ENCODE results near the gene FAM83B. TPM values are rescaled to one million over a fixed set of nuclear protein-coding genes. Genes with fewer than 3 reads are reported as not detected.

Gene FAM83B
- total RNA-seq, 1 experiment from 2014 or later: 5.7 TPM

- no peak overlapping the region for H2AFZ ChIP-seq (ENCODE audit: low read length)
- no peaks in the 10 kb centered on the region for H4K20me1 ChIP-seq (ENCODE audit: control insufficient read depth, insufficient read depth, insufficient read length)
- no peak overlapping the region for H3K9ac ChIP-seq (ENCODE audit: extremely low read depth, insufficient read length, low read length)
These were observed 141.2 kb downstream of the FAM83B start for GRCh38 chr6:54987633-54988290.

More at GRCh38 chr6:54987633-54988290, 141.2 kb downstream of the FAM83B start:
- H2BK20ac ChIP-seq (ENCODE audit: low read depth, low read length, poor library complexity, severe bottlenecking): no peak overlapping the region
- no peaks in the 10 kb centered on the region for H3K79me2 ChIP-seq (ENCODE audit: insufficient read depth, low read length)
- no peaks in the 10 kb centered on the region for H3K9me3 ChIP-seq (ENCODE audit: control insufficient read depth, low read depth, low read length)
- H3K23ac ChIP-seq (ENCODE audit: insufficient read length, low read depth, low read length): no peak overlapping the region
- no peak for DNase-seq
- no peak overlapping the region for H3T11ph ChIP-seq (ENCODE audit: low read length)
- H2AK5ac ChIP-seq (ENCODE audit: insufficient read length, low read length): no peak overlapping the region
- H2BK5ac ChIP-seq (ENCODE audit: insufficient read length, low read length): no peak overlapping the region
- H2BK15ac ChIP-seq (ENCODE audit: low read depth, low read length): no peak overlapping the region
- no peaks in the 10 kb centered on the region; a peak in 3 of 7 replicates for H3K36me3 Mint-ChIP-seq (ENCODE audit: insufficient read depth in 1 of 3, low read depth in 3 of 3)
- no peak overlapping the region for H3K27ac ChIP-seq (ENCODE audit: insufficient read length, low read depth, low read length)
- H3K27me3 ChIP-seq (ENCODE audit: insufficient read depth, low read length): no peaks in the 10 kb centered on the region
- no peak overlapping the region for H3K27ac Mint-ChIP-seq
- no peak overlapping the region for H3K56ac ChIP-seq (ENCODE audit: insufficient read length, low read depth, low read length)
- H4K8ac ChIP-seq (replicated peaks; ENCODE audit: insufficient read length, low read depth, low read length): no peak overlapping the region
- no peak overlapping the region for H2BK12ac ChIP-seq (ENCODE audit: insufficient read length, low read depth, low read length)
- H3K4ac ChIP-seq (ENCODE audit: low read depth, low read length): no peak overlapping the region
- TF ChIP-seq CTCF (conservative IDR thresholded peaks at IDR 0.05): no peak
- H3K18ac ChIP-seq (ENCODE audit: insufficient read length, low read depth, low read length): no peak overlapping the region
- no peaks in the 10 kb centered on the region for H3K23me2 ChIP-seq (ENCODE audit: insufficient read length, low read depth, low read length, poor library complexity, severe bottlenecking)
- H2BK120ac ChIP-seq (ENCODE audit: low read depth, low read length, poor library complexity, severe bottlenecking): no peak overlapping the region
- peaks cover 11 to 12% of the 10 kb centered on the region in 2 experiments; a peak in 3 of 5 replicates for H3K9me3 Mint-ChIP-seq
- H3K14ac ChIP-seq (ENCODE audit: insufficient read depth, low read length): no peak overlapping the region
- H3K4me1 Mint-ChIP-seq: peaks cover 3 to 4% of the 10 kb centered on the region in 2 experiments; a peak in 3 of 4 replicates
- no peak overlapping the region for H3K4me2 ChIP-seq (ENCODE audit: insufficient read depth, insufficient read length, low read length)
- H3K4me1 ChIP-seq (ENCODE audit: insufficient read depth, low read length): no peaks in the 10 kb centered on the region
- H4K5ac ChIP-seq (ENCODE audit: insufficient read length, low read depth, low read length): no peak overlapping the region
- H4K91ac ChIP-seq (ENCODE audit: insufficient read length, low read depth, low read length): no peak overlapping the region
- H3K79me1 ChIP-seq (ENCODE audit: insufficient read depth, low read depth, low read length, poor library complexity, severe bottlenecking): no peaks in the 10 kb centered on the region
- H3K27me3 Mint-ChIP-seq (ENCODE audit: low read depth): no peaks in the 10 kb centered on the region; the same call in none of the 2 replicates
- no peak overlapping the region for H3K4me3 Mint-ChIP-seq

Measured in H9 (cell line).